SK-N-MC (cell line): ENCODE results near the gene ABLIM3.

Source experiments
- EZH2 ChIP-seq: fragments of 200-600 bp; sonication (generic); IDR thresholded peaks from one replicate; pipeline ENCODE4 v1.6.1; 2017; ENCODE audit warnings: antibody characterized with exemption
- POLR2AphosphoS5 ChIP-seq: IDR thresholded peaks from 2 replicates; pipeline ENCODE4 v1.6.1; 2012; ENCODE audit warnings: mild to moderate bottlenecking, low read depth, low read length, borderline replicate concordance

GRCh38 chr5:149185067-149185466 is 43.8 kb downstream of the ABLIM3 start:
- TF ChIP-seq POLR2AphosphoS5 (no peak), EZH2 (no peak)
